SK-N-SH (cell line): ENCODE results near the gene HOXD13. TPM values are rescaled to one million over a fixed set of nuclear protein-coding genes. Genes with fewer than 3 reads are reported as not detected.

Source experiments
- CTCF ChIA-PET: fragments of 300-600, 350-600 bp; formaldehyde crosslinking; extraction: SDS; loops from one replicate; lab custom pipeline; 2021; lab: Yijun Ruan, JAX
- POLR2A ChIA-PET: fragments of 350-600 bp; sonication (Branson Sonifier 250); formaldehyde crosslinking; extraction: SDS; loops from one replicate; lab custom pipeline; 2020; ENCODE audit warnings: antibody characterized with exemption, inconsistent platforms; lab: Yijun Ruan, JAX
- DNase-seq: peaks from one replicate; pipeline ENCODE4 v3.0.0; 2012
- H2AFZ ChIP-seq: fragments of 200-600 bp; sonication (generic); 2 replicates; pipeline ENCODE4 v1.8.1; 2016; ENCODE audit warnings: antibody characterized with exemption, mild to moderate bottlenecking, low read depth
- H3F3A ChIP-seq: fragments of 200-600 bp; sonication (generic); replicated peaks from 2 replicates; pipeline ENCODE3; 2016; ENCODE audit warnings: antibody characterized with exemption, mild to moderate bottlenecking; ENCODE audit not compliant: insufficient read depth
- H3K27ac ChIP-seq, 2 experiments: fragments of 200-500 bp in 1 of 2; fragments of 200-600 bp in 1 of 2; sonication (Bioruptor generic) in 1 of 2; sonication (generic), shearing (Covaris generic) in 1 of 2; 2 replicates each; pipeline versions ENCODE4 v1.5.1 to v1.6.1; 2014 to 2016; ENCODE audit warnings: low read depth in 2 of 2, inconsistent platforms in 1 of 2, low read length in 1 of 2, mild to moderate bottlenecking in 1 of 2, mixed read lengths in 1 of 2
- H3K27me3 ChIP-seq: fragments of 200-600 bp; sonication (generic), shearing (Covaris generic); 2 replicates; pipeline ENCODE4 v1.6.1; 2016; ENCODE audit warnings: mixed run types; ENCODE audit not compliant: insufficient read depth
- H3K36me3 ChIP-seq, 2 experiments: fragments of 200-500 bp in 1 of 2; fragments of 200-600 bp in 1 of 2; sonication (Bioruptor generic) in 1 of 2; sonication (generic) in 1 of 2; replicated peaks in 1 of 2; 2 replicates each; pipeline versions ENCODE3 to v1.5.1; 2014 to 2016; ENCODE audit warnings: low read length in 1 of 2, mild to moderate bottlenecking in 1 of 2; ENCODE audit not compliant: insufficient read depth in 2 of 2, control insufficient read depth in 1 of 2
- H3K4me1 ChIP-seq, 2 experiments: fragments of 200-500 bp in 1 of 2; fragments of 200-600 bp in 1 of 2; sonication (Bioruptor generic) in 1 of 2; sonication (generic), shearing (Covaris generic) in 1 of 2; 2 replicates each; pipeline versions ENCODE4 v1.5.1 to v1.6.1; 2014 to 2016; ENCODE audit warnings: low read depth in 1 of 2, low read length in 1 of 2, mixed run types in 1 of 2; ENCODE audit not compliant: insufficient read depth in 2 of 2, control insufficient read depth in 1 of 2
- H3K4me2 ChIP-seq: fragments of 200-600 bp; sonication (generic), shearing (Covaris generic); 2 replicates; pipeline ENCODE4 v1.6.1; 2017; ENCODE audit warnings: mixed run types
- H3K4me3 ChIP-seq, 2 experiments: fragments of 200-500 bp in 1 of 2; fragments of 200-600 bp in 1 of 2; sonication (Bioruptor generic) in 1 of 2; sonication (generic), shearing (Covaris generic) in 1 of 2; 2 replicates each; pipeline versions ENCODE4 v1.5.1 to v1.8.1; 2014 to 2016; ENCODE audit warnings: low read depth in 2 of 2, inconsistent platforms in 1 of 2, low read length in 1 of 2, mild to moderate bottlenecking in 1 of 2, mixed read lengths in 1 of 2, moderate library complexity in 1 of 2
- H3K79me2 ChIP-seq: fragments of 200-600 bp; sonication (generic); 2 replicates; pipeline ENCODE4 v1.8.1; 2017; ENCODE audit warnings: mild to moderate bottlenecking; ENCODE audit not compliant: insufficient read depth
- H3K9ac ChIP-seq: fragments of 200-600 bp; sonication (generic); 2 replicates; pipeline ENCODE4 v1.6.1; 2017; ENCODE audit warnings: mixed run types
- H3K9me2 ChIP-seq: fragments of 200-600 bp; sonication (generic); 2 replicates; pipeline ENCODE4 v1.6.1; 2017; ENCODE audit warnings: mixed run types
- H3K9me3 ChIP-seq: fragments of 200-600 bp; sonication (generic); 2 replicates; pipeline ENCODE4 v1.6.1; 2017; ENCODE audit warnings: mixed run types, mild to moderate bottlenecking, moderate library complexity
- H4K20me1 ChIP-seq: fragments of 200-600 bp; sonication (generic); 2 replicates; pipeline ENCODE4 v1.6.1; 2017; ENCODE audit warnings: mild to moderate bottlenecking, mixed run types; ENCODE audit not compliant: insufficient read depth
- ELF1 ChIP-seq: IDR thresholded peaks from 2 replicates; pipeline ENCODE4 v1.4.0; 2012
- EP300 ChIP-seq, 2 experiments: IDR thresholded peaks; 2 replicates each; pipeline versions ENCODE4 v1.4.0 to v1.6.1; 2012; ENCODE audit warnings: borderline replicate concordance in 1 of 2, low read depth in 1 of 2, low read length in 1 of 2
- GABPA ChIP-seq: IDR thresholded peaks from 2 replicates; pipeline ENCODE4 v1.4.0; 2012; ENCODE audit warnings: low read depth, mild to moderate bottlenecking
- GATA2 ChIP-seq: sonication (generic); formaldehyde crosslinking; IDR thresholded peaks from 2 replicates; pipeline ENCODE4 v1.5.0; 2020; ENCODE audit warnings: mild to moderate bottlenecking, missing genetic modification reagents
- MEF2A ChIP-seq: IDR thresholded peaks from 2 replicates; pipeline ENCODE4 v1.4.0; 2012; ENCODE audit warnings: low read depth, borderline replicate concordance
- NRF1 ChIP-seq: IDR thresholded peaks from 2 replicates; pipeline ENCODE4 v1.6.1; 2012; ENCODE audit warnings: low read depth, mild to moderate bottlenecking, low read length
- PBX3 ChIP-seq: IDR thresholded peaks from 2 replicates; pipeline ENCODE4; 2012
- POLR2AphosphoS5 ChIP-seq: IDR thresholded peaks from 2 replicates; pipeline ENCODE4 v1.6.1; 2012; ENCODE audit warnings: low read depth, low read length
- RAD21 ChIP-seq: IDR thresholded peaks from 2 replicates; pipeline ENCODE4 v1.6.1; 2012; ENCODE audit warnings: mild to moderate bottlenecking, low read length
- RCOR1 ChIP-seq: fragments of 150-350 bp; IDR thresholded peaks from 2 replicates; pipeline ENCODE4 v1.6.1; 2017; ENCODE audit warnings: antibody characterized with exemption, low read length
- RFX5 ChIP-seq: IDR thresholded peaks from 2 replicates; pipeline ENCODE4 v1.6.1; 2012; ENCODE audit warnings: mild to moderate bottlenecking, improper control_type of control experiment, low read length
- SIN3A ChIP-seq: IDR thresholded peaks from 2 replicates; pipeline ENCODE4 v1.6.1; 2012; ENCODE audit warnings: low read depth, mild to moderate bottlenecking, low read length, moderate library complexity, borderline replicate concordance
- SMC3 ChIP-seq: IDR thresholded peaks from 2 replicates; pipeline ENCODE4 v1.6.1; 2012; ENCODE audit warnings: low read depth, low read length, improper control_type of control experiment
- TAF1 ChIP-seq: IDR thresholded peaks from 2 replicates; pipeline ENCODE4 v1.6.1; 2012; ENCODE audit warnings: low read depth, mild to moderate bottlenecking, low read length, moderate library complexity, borderline replicate concordance
- TCF12 ChIP-seq: IDR thresholded peaks from 2 replicates; pipeline ENCODE4 v1.4.0; 2012
- TEAD4 ChIP-seq: IDR thresholded peaks from 2 replicates; pipeline ENCODE4 v1.4.0; 2012; ENCODE audit warnings: mild to moderate bottlenecking, borderline replicate concordance; ENCODE audit not compliant: insufficient read depth
- ZBTB33 ChIP-seq: IDR thresholded peaks from 2 replicates; pipeline ENCODE4 v1.4.0; 2012; ENCODE audit warnings: low read depth, borderline replicate concordance
- WGBS: methylation state at CpG from one replicate; pipeline ENCODE4 v1.1.6; 2017; ENCODE audit warnings: low lambda C conversion rate; 5-methylcytosine and 5-hydroxymethylcytosine counted together
- polyA plus RNA-seq, 3 experiments: library from polyadenylated mRNA; depleted of rRNA; stranded (reverse); fragments of >200 nt; gene quantifications; 2 replicates each; pipeline ENCODE4 v1.2.3, GENCODE V29; 2012
- TF ChIP-seq, protein P1 (sequence below): IDR thresholded peaks from 2 replicates; pipeline ENCODE4 v1.4.0; 2012; ENCODE audit warnings: low read depth
- TF ChIP-seq, protein P2 (sequence below): IDR thresholded peaks from 2 replicates; pipeline ENCODE4 v1.4.0; 2012; ENCODE audit warnings: low read depth, borderline replicate concordance
- TF ChIP-seq, protein P3 (sequence below): fragments of 150-350 bp; IDR thresholded peaks from 2 replicates; pipeline ENCODE4 v1.6.1; 2017; ENCODE audit warnings: antibody characterized with exemption, low read length, low read depth, borderline replicate concordance

The HOXD13 gene
- polyA plus RNA-seq, 1 of the 3 experiments (the other 2 are of a cell fraction) = not detected

DNA sequence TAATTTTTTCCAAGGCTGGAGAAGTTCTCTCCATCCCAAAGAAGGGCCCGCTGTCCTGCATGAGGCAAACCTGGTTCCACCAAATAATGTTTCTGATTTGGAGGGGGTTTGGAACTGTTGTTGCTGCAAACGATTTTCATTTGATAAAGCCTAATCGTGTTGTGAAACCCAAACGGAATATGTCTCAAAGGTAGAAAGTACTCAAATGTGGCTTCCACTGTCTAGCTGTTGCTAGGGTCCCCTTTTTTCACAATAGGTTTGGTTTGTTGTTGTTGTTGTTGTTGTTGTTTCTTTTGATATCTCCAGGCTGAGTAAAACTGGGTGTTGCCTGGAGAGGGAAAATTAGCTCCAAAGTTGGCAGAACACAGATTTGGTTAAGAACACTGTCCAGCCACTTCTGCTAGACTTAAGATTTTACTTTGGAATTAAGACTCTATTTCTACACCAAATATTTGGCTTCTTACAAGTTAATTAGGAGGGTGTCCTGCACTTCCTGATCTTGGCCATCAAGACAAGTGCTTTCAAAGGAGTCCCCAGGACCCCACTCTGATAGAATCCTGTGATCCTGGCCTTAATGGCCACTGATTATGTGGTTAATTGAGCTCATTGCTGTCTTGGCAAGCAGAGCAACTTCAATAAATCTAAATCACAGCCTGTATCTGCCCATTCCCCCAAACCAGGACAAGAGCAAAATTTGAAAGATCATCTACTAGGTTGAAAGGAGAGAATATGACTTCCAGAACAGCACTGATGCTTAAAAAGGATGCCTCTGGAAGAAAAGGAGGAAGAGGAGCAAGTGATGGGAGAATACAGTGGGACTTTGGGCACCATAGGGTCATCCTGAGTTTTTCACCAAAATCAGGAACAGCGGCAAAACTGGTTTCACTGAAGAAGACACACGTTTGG, 3.3 kb upstream of the HOXD13 start:
- Histone ChIP-seq H3K36me3 (no peaks in the 10 kb centered on the region), H3K4me1 (peaks cover 0 to 25% of the 10 kb centered on the region in 2 experiments; a peak in 1 of 4 replicates), H3K9ac (no peak overlapping the region), H2AFZ (no peak overlapping the region), H3K9me3 (no peaks in the 10 kb centered on the region), H3K27ac (no peak overlapping the region), H3F3A (no peaks in the 10 kb centered on the region), H3K27me3 (peaks cover 95% of the 10 kb centered on the region), H3K9me2 (no peaks in the 10 kb centered on the region), H3K4me2 (no peak overlapping the region), H4K20me1 (0 out of 2 replicates have a peak, but pooled peaks cover 3% of the 10 kb centered on the region), H3K4me3 (no peak overlapping the region), H3K79me2 (no peaks in the 10 kb centered on the region)
- ChIA-PET POLR2A (no interaction called here), CTCF (interaction anchor here (0.6 to 13.5 kb wide), 35 partner anchors 9 to 1395 kb away, joined by 3 to 264 read pairs (median 5); partner anchors contain the start of genes HOXD10, HOXD11 and HOXD12)
- DNase-seq = no peak
- TF ChIP-seq SIN3A (no peak), TCF12 (no peak), POLR2AphosphoS5 (no peak), PBX3 (no peak), ELF1 (no peak), EP300 (IDR thresholded peaks at IDR 0.05; ENCODE audit: borderline replicate concordance in 1 of 2, low read depth in 1 of 2, low read length in 1 of 2) (no peak), TEAD4 (no peak), SMC3 (no peak), RFX5 (no peak), MEF2A (no peak), TAF1 (no peak)
- TF ChIP-seq, protein P1, sequence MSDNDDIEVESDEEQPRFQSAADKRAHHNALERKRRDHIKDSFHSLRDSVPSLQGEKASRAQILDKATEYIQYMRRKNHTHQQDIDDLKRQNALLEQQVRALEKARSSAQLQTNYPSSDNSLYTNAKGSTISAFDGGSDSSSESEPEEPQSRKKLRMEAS = no peak
- TF ChIP-seq, protein P2, sequence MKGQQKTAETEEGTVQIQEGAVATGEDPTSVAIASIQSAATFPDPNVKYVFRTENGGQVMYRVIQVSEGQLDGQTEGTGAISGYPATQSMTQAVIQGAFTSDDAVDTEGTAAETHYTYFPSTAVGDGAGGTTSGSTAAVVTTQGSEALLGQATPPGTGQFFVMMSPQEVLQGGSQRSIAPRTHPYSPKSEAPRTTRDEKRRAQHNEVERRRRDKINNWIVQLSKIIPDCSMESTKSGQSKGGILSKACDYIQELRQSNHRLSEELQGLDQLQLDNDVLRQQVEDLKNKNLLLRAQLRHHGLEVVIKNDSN = no peak
- WGBS = 22% methylated on average over 6 of the region's 6 CpGs

DNA sequence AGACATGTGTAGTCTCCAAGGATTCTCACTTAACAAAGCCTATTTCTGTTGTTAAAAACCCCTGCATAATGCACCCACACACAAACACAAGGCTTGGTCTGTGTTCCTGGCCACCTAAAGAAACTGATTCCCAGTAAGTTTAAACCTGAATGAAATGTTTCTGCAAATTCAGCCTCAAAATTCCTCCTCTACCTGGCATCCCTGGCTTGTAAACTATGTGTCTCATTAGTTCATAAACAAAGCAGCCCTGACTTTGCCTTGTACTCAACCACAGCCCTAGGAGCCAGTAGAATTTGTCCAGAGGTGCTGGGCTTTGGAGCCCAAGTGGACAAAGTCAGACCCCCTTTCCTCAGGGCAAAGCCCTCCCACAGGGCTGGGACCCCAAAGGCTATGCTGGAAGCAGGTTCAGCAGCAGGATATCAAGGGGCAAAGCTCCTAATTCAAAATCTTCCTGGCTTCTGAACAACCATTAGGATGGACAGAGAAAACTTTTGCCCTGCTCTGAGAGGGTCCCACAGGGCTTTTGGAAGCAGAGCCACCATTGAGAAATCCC, 2.6 kb upstream of the HOXD13 start:
- Histone ChIP-seq H3K27me3 (peaks cover 95% of the 10 kb centered on the region), H3F3A (no peaks in the 10 kb centered on the region), H3K4me3 (no peak overlapping the region), H3K4me1 (peaks cover 0 to 24% of the 10 kb centered on the region in 2 experiments; a peak in 1 of 4 replicates), H2AFZ (no peak overlapping the region), H3K9ac (no peak overlapping the region), H3K4me2 (no peak overlapping the region), H3K79me2 (no peaks in the 10 kb centered on the region), H3K36me3 (no peaks in the 10 kb centered on the region), H3K27ac (no peak overlapping the region), H3K9me2 (no peaks in the 10 kb centered on the region), H4K20me1 (0 out of 2 replicates have a peak, but pooled peaks cover 3% of the 10 kb centered on the region), H3K9me3 (no peaks in the 10 kb centered on the region)
- CTCF ChIA-PET = interaction anchor here (1.5 to 13.5 kb wide), 11 partner anchors 7 to 1396 kb away, joined by 4 to 264 read pairs (median 61); partner anchors contain the start of genes EVX2, HOXD10, HOXD11 and HOXD12
- no peak for DNase-seq
- POLR2A ChIA-PET = no interaction called here
- no peak for TF ChIP-seq ELF1
- no peak for TF ChIP-seq RAD21
- no peak for TF ChIP-seq MEF2A
- TF ChIP-seq GABPA = no peak
- no peak for TF ChIP-seq TCF12
- no peak for TF ChIP-seq GATA2 (CRISPR knock-in tag)
- no peak for TF ChIP-seq SIN3A
- TF ChIP-seq, protein P3, sequence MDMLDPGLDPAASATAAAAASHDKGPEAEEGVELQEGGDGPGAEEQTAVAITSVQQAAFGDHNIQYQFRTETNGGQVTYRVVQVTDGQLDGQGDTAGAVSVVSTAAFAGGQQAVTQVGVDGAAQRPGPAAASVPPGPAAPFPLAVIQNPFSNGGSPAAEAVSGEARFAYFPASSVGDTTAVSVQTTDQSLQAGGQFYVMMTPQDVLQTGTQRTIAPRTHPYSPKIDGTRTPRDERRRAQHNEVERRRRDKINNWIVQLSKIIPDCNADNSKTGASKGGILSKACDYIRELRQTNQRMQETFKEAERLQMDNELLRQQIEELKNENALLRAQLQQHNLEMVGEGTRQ = no peak
- no peak for TF ChIP-seq RCOR1
- no peak for TF ChIP-seq POLR2AphosphoS5
- TF ChIP-seq ZBTB33 = no peak
- TF ChIP-seq NRF1 = no peak
- TF ChIP-seq, protein P1 = no peak
